IPS-NIHi11 (cell line): ENCODE measurements around the gene KNOP1.
A peak's percentile ranks its signal among the peaks of the same experiment; 100 is the strongest.
"Not testable (repeated sequence)": the region's sequence is repeated elsewhere in the genome, so short reads cannot be mapped to it uniquely, and the experiment has no call there.

Source experiments
- DNase-seq: peaks from one replicate; pipeline ENCODE4 v3.0.0; 2012; ENCODE audit warnings: mixed read lengths, low spot score

The KNOP1 gene

GRCh38 chr16:19741354-19741753 is 23.3 kb upstream of the KNOP1 start:
- no peak for DNase-seq

DNA sequence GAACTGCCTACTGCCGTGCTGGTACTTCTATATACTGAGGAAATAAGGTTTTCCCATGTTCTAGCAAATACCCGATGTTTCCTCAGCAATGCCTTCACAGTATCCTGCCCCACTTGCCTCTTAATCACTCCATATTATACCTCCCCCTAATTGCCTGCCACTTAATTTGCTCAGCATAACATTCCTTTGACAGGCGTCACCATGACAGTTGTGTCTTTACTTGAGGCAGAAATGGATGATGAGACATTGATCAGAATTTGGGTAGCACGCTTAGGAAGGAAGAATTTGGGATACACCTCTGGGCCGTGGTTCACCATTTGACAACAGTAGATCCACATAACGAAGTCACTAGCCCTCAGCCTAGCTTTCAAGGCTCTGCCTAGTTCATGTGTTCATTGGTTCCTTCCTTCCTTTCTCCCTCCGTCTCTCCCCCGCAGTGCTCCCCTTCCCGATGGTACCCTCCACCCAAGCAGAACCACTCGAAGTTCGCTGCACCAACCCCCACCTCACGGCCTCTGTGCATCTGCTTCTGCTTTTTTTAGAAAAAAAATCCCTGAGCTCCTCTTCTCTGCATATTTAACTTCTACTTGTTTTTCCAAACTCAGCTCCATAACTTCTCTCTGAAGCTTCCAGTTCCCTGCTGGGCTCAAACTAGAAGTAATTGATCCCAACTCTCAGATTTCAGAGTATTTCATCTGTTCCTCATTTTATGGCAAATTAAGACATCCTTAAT is 19.4 kb upstream of the KNOP1 start:
- no peak for DNase-seq

- DNase-seq = no peak
Observed at GRCh38 chr16:19735074-19735867, 17.2 kb upstream of the KNOP1 start.

DNA sequence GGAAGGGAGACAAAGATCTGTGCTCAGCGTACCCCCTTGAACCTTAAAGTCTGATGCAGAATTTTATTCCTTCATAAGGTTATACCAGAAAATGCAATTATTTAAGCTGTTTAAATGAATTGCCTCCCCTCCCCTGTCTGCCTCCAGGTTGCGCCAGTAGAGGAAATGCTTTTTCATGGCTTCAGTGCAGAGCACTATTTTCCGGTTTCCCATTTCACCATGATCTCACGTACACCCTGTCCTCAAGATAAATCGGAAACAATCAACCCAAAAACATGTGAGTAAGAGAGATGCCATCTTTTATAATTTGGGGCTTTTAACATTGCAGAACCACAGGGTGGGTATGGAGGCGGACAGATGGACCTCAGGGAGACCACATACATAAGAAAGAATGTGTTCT is 15.5 kb upstream of the KNOP1 start:
- DNase-seq = no peak

DNA sequence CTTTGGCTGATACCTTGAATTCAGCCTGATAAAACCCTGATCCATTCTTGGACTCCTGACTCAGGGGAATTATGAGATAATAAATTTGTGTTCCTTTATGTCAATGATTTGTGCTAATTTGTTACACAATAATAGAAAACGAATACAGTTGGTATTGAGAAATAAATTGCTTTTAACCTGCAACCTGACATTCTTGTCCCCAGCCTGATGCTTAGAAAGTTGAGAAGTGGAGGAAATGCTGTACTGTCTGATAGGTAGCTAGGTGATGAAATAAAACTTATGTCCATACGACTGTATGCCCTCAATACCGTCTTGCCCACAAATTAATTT is 10.6 kb upstream of the KNOP1 start:
- DNase-seq = no peak

GRCh38 chr16:19722981-19723380 is 5.0 kb upstream of the KNOP1 start:
- no peak for DNase-seq

DNA sequence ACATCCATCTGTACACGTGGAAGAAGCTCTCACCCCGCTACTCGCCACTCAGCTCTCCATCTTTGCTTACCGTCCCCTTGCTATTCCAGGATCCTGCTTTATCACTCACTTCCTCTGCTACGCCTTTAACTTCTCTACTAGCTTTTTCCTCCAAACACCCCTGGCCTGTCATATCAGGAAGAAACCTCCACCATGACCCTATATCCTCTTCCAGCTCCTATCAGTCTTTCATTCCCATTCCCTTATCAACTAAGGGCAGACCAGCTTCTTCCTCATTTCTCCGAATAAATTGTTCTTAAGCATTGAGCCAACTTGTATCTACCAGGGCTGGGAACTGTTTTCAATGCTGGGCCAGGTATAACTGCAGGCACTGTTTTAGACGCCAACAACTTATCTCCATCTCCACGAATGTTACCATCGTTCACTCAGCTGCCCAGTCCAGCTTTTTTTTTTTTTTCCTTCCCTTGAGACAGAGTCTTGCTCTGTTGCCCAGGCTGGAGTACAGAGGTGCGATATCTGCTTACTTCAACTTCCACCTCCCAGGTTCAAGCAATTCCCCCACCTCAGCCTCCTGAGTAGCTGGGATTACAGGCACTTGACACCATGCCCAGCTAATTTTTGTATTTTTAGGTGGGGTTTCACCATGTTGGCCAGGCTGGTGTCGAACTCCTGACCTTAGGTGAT is 4.4 kb upstream of the KNOP1 start:
- DNase-seq = no peak

- DNase-seq = no peak
Observed at GRCh38 chr16:19718624-19718965, 568 bp upstream of the KNOP1 start.

DNA sequence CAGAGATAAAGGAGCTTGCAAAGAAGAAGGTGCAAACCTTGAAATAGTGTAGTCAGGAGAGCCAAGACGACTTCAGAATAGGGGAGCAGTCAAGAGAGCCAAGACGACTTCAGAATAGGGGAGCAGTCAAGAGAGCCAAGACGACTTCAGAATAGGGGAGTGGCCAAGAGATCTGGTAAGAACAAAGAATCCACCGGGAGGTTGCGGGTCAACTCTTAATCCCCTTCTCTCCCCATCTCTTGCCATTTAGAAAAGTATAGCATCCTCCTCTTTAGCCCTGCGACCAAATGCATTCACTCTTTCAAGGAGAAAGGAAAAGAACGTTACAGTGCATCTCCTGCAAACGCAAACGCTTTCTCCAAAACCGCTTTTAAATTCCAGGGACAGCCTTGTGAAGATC is 713 bp downstream of the KNOP1 start:
- peak; percentile 44 for DNase-seq

DNA sequence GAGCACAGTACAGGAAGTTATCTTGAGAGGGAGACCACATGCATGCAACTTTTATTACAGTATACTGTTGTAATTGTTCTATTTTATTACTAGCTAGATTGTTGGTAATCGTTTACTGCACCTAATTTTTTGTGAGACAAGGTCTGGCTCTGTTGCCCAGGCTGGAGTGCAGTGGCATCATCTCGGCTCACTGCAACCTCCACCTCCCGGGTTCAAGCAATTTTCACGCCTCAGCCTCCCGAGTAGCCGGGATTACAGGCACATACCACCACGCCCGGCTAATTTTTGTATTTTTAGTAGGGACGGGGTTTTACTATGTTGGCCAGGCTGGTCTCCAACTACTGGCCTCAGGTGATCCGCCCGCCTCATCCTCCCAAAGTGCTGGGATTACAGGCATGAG is 1.3 kb downstream of the KNOP1 start:
- DNase-seq = not testable (repeated sequence)

DNA sequence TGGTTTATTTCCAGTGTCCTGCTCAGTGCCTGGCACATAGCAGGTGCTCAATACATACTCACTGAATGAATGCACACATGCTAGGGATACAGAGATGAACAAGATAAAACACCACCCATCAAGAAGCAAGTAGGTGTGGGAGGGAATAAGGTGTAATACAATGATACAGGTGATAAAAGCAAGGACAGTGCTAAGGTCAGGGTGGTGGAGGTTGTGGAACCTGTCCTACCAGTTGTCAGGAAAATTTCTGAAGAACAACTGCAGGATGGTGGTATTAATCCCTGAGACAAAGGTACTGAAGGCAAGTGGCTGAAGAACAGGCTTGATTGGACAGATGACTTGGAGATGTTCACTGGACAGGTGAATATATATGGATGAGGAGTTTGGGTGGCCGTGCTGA is 1.8 kb downstream of the KNOP1 start:
- DNase-seq = no peak

DNA sequence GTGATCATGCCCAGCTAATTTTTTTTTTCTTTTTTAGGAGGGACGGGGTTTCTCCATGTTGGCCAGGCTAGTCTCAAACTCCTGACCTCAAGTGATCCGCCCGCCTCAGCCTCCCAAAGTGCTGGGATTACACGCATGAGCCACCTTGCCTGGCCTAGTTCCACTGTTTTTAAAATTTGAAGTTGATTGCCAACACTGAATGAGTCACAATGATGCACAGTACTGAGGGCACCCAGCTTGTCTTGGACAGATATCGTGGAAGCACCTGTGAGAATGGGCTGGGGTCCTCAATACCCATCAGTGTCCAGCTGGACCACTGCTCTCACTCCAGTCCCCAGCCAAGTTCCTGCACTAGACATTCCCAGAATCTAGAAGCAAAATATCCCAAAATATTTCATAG is 2.5 kb downstream of the KNOP1 start:
- no peak for DNase-seq

GRCh38 chr16:19713697-19714096 is 4.3 kb downstream of the KNOP1 start:
- no peak for DNase-seq

GRCh38 chr16:19712418-19713058 is 5.5 kb downstream of the KNOP1 start:
- DNase-seq = no peak

DNA sequence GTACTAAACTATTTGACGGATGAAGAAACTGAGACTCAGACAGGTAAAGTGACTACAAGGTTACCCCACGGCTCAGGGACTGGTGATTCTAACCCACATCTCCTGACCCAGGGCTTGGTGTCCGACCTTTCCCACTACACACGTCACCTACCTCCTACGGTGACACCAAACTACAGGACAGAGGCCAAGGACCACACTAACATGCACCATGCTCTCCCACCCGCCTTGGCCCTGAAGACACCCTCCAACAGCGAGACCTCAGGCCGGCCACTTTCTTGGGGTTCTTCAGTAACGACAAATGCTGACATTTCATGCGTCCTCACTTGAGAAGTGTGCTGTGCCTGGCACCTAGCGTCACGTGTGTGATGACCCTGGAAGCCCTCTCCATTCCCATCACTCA is 6.4 kb downstream of the KNOP1 start:
- no peak for DNase-seq

GRCh38 chr16:19710991-19711545 is 7.0 kb downstream of the KNOP1 start:
- DNase-seq = no peak

- DNase-seq = no peak
Observed at GRCh38 chr16:19710191-19710908, 7.7 kb downstream of the KNOP1 start.

GRCh38 chr16:19709381-19710136 is 8.5 kb downstream of the KNOP1 start:
- no peak for DNase-seq

GRCh38 chr16:19708296-19709205 is 9.5 kb downstream of the KNOP1 start:
- DNase-seq = no peak
